Measurements from ENCODE around the gene POC5. TPM values are rescaled to one million over a fixed set of nuclear protein-coding genes. Genes with fewer than 3 reads are reported as not detected.

Gene POC5
- total and polyA plus RNA-seq, 2 of the 8 experiments (the other 6 are each of a cell fraction or from before 2014, with no cell fraction given), result 11.2 to 12.1 TPM

DNA sequence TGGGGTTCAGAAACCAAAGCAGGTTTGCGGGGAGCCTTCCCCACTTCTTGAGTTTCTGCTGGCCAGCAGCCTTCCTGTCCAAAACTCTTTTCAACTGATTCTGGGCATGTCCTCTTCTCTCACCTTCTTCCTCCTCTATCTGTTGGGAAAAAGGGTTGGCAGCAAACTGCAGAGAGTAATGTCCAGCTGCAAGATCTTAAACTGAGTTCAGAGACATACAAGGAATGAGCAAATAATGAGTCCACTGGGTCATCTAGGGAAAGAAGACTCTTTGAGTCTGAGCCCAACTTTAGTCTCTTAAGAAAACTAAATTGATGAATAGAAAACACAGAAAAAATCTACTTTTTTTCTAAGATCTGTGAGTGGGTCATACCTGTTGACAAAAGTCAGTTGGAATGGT is 89.4 kb downstream of the POC5 start:
- Histone ChIP-seq H4K5ac (ENCODE audit: insufficient read length, low read depth, low read length) (no peak overlapping the region), H2BK12ac (ENCODE audit: low read depth, low read length) (no peak overlapping the region), H3K4me2 (ENCODE audit: insufficient read depth in 1 of 2, low read depth in 2 of 2, low read length in 2 of 2) (no peak overlapping the region), H3K79me2 (ENCODE audit: control insufficient read depth in 1 of 2, insufficient read depth in 2 of 2, low read length in 2 of 2) (no peaks in the 10 kb centered on the region), H3K56ac (replicated peaks; ENCODE audit: insufficient read length, low read depth, low read length) (no peak overlapping the region), H3K4ac (replicated peaks; ENCODE audit: insufficient read length, low read depth, low read length) (no peak overlapping the region), H3K4me3 (ENCODE audit: extremely low read depth in 1 of 4, insufficient read depth in 2 of 4, low read depth in 3 of 4, low read length in 4 of 4) (no peak overlapping the region), H3K18ac (ENCODE audit: extremely low read depth, low read length) (no peak overlapping the region), H3K9me3 (ENCODE audit: insufficient read depth in 2 of 2, low read depth in 1 of 2, low read length in 1 of 2) (no peaks in the 10 kb centered on the region), H3K23me2 (ENCODE audit: low read depth, low read length) (no peaks in the 10 kb centered on the region), H2AK5ac (ENCODE audit: low read depth, low read length) (no peak overlapping the region), H3K36me3 (ENCODE audit: control insufficient read depth in 2 of 4, insufficient read depth in 4 of 4, low read length in 3 of 4) (no peaks in the 10 kb centered on the region), H2BK15ac (ENCODE audit: low read length) (no peak overlapping the region), H4K8ac (ENCODE audit: extremely low read depth, insufficient read depth, low read length) (no peak overlapping the region), H4K20me1 (replicated peaks in 1 of 2; ENCODE audit: control insufficient read depth in 1 of 2, insufficient read depth in 2 of 2, low read length in 2 of 2) (no peaks in the 10 kb centered on the region), H4K91ac (replicated peaks; ENCODE audit: insufficient read length, low read length) (no peak overlapping the region), H2BK5ac (ENCODE audit: low read depth, low read length) (no peak overlapping the region), H2AFZ (ENCODE audit: low read length) (no peak overlapping the region), H3K9ac (replicated peaks in 1 of 4; ENCODE audit: extremely low read depth in 1 of 4, low read depth in 3 of 4, low read length in 3 of 4) (no peak overlapping the region), H3K79me1 (ENCODE audit: low read depth, low read length) (no peaks in the 10 kb centered on the region), H3K4me1 (replicated peaks in 1 of 4; ENCODE audit: control insufficient read depth in 3 of 4, insufficient read depth in 4 of 4, low read length in 3 of 4) (no peaks in the 10 kb centered on the region), H2BK120ac (replicated peaks; ENCODE audit: low read depth, low read length) (no peak overlapping the region), H3K23ac (ENCODE audit: insufficient read length) (no peak overlapping the region), H3K27me3 (replicated peaks in 1 of 4; ENCODE audit: control insufficient read depth in 3 of 4, extremely low read depth in 1 of 4, insufficient read depth in 3 of 4, low read length in 3 of 4) (no peaks in the 10 kb centered on the region), H3K27ac (ENCODE audit: low read depth, low read length) (no peak overlapping the region), H2BK20ac (ENCODE audit: low read length) (no peak overlapping the region), H3K14ac (ENCODE audit: insufficient read length) (no peak overlapping the region)
- ChIA-PET POLR2A (ENCODE audit: partially characterized antibody) (no interaction called here), CTCF (ENCODE audit: partially characterized antibody) (interaction anchor here (0.6 to 1.5 kb wide), 2 partner anchors 37 to 609 kb away, joined by 3 read pairs; no protein-coding TSS in a partner anchor)
- WGBS, 2 experiments (ENCODE audit: extremely low coverage in 1 of 2, insufficient coverage in 1 of 2, insufficient read length in 1 of 2, insufficient replicate concordance in 2 of 2, low coverage in 1 of 2, low lambda C conversion rate in 2 of 2, missing lambda C conversion rate in 1 of 2), result 100% methylated on average over 1 of the region's 1 CpG; no CpG with 5 or more reads in 1 of the 2 experiments
- TF ChIP-seq FOSL1 (IDR thresholded peaks at IDR 0.05; ENCODE audit: insufficient read depth, low read depth, low read length), result no peak
- no peak for TF ChIP-seq GABPA (IDR thresholded peaks at IDR 0.05; ENCODE audit: borderline replicate concordance, insufficient read depth, low read length)
- no peak for TF ChIP-seq EP300 (IDR thresholded peaks at IDR 0.05; ENCODE audit: borderline replicate concordance in 1 of 2, low read depth in 2 of 2, low read length in 2 of 2)
- TF ChIP-seq SIX5 (IDR thresholded peaks at IDR 0.05; ENCODE audit: low read depth, low read length), result no peak
- no peak for TF ChIP-seq TEAD4 (IDR thresholded peaks at IDR 0.05; ENCODE audit: low read depth, low read length)
- TF ChIP-seq RXRA (IDR thresholded peaks at IDR 0.05; ENCODE audit: insufficient read depth, low read depth, low read length), result no peak
- no peak for TF ChIP-seq RAD21 (IDR thresholded peaks at IDR 0.05 in 1 of 2, conservative IDR thresholded peaks at IDR 0.05 in 1 of 2; ENCODE audit: low read depth in 2 of 2, low read length in 2 of 2)
- no peak for TF ChIP-seq TAF1 (IDR thresholded peaks at IDR 0.05; ENCODE audit: low read depth, low read length)
- no peak for TF ChIP-seq CBX5 (IDR thresholded peaks at IDR 0.05; ENCODE audit: low read depth, low read length)
- TF ChIP-seq KDM5A (IDR thresholded peaks at IDR 0.05; ENCODE audit: low read length), result no peak
- no peak for DNase-seq (ENCODE audit: low read depth in 1 of 2, low spot score in 2 of 2)
- no peak for FAIRE-seq

Data from H1 (cell line).